ENCODE data around the gene RHOJ. TPM values are rescaled to one million over a fixed set of nuclear protein-coding genes. Genes with fewer than 3 reads are reported as not detected.

Gene RHOJ
- total RNA-seq, 1 donor from 2014 or later: 29.2 TPM

GRCh38 chr14:63205866-63206265, 1.6 kb downstream of the RHOJ start:
- TF ChIP-seq, protein P1, sequence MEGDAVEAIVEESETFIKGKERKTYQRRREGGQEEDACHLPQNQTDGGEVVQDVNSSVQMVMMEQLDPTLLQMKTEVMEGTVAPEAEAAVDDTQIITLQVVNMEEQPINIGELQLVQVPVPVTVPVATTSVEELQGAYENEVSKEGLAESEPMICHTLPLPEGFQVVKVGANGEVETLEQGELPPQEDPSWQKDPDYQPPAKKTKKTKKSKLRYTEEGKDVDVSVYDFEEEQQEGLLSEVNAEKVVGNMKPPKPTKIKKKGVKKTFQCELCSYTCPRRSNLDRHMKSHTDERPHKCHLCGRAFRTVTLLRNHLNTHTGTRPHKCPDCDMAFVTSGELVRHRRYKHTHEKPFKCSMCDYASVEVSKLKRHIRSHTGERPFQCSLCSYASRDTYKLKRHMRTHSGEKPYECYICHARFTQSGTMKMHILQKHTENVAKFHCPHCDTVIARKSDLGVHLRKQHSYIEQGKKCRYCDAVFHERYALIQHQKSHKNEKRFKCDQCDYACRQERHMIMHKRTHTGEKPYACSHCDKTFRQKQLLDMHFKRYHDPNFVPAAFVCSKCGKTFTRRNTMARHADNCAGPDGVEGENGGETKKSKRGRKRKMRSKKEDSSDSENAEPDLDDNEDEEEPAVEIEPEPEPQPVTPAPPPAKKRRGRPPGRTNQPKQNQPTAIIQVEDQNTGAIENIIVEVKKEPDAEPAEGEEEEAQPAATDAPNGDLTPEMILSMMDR (IDR thresholded peaks at IDR 0.05): no peak
- peaks cover 5% of the 10 kb centered on the region for H3K4me1 ChIP-seq
- no peaks in the 10 kb centered on the region for H3K27me3 ChIP-seq (ENCODE audit: low read depth)
- H3K4me3 ChIP-seq: peak overlapping the region; percentile 53
- peak overlapping the region; percentile 89 for H3K27ac ChIP-seq
- no peak for ATAC-seq
- no peaks in the 10 kb centered on the region for H3K36me3 ChIP-seq
- DNase-seq: no peak
- intact Hi-C loops (cut with DNase I): no loop called here
- H3K9me3 ChIP-seq: no peaks in the 10 kb centered on the region

DNA sequence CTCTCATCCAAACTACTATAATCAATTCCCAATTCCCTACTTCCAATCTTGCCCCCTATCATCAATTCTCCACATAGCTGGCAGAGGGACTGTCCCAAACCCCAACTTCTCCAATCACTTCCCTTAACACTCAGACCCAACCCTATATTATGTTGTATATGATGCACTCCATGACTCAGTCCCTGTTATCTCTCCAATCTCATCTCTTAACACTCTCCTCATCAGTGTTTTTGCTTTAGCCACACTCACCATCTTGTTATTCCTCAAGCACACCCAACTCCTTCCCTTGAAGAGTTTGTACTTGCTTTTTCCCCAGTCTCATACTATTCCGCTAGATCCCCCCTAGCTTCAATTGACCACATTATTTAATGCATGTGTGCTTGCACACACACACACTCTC, 4.9 kb downstream of the RHOJ start:
- H3K9me3 ChIP-seq: no peaks in the 10 kb centered on the region
- intact Hi-C loops (cut with DNase I): no loop called here
- no peaks in the 10 kb centered on the region for H3K4me1 ChIP-seq
- H3K36me3 ChIP-seq: no peaks in the 10 kb centered on the region
- TF ChIP-seq, protein P1 (IDR thresholded peaks at IDR 0.05): no peak
- no peak for ATAC-seq
- H3K27ac ChIP-seq: no peak overlapping the region
- DNase-seq: no peak
- no peak overlapping the region for H3K4me3 ChIP-seq
- no peaks in the 10 kb centered on the region for H3K27me3 ChIP-seq (ENCODE audit: low read depth)

GRCh38 chr14:63210812-63211211, 6.6 kb downstream of the RHOJ start:
- DNase-seq (no peak), ATAC-seq (no peak)
- Histone ChIP-seq H3K36me3 (no peaks in the 10 kb centered on the region), H3K4me1 (no peaks in the 10 kb centered on the region), H3K4me3 (no peak overlapping the region), H3K9me3 (no peaks in the 10 kb centered on the region), H3K27ac (no peak overlapping the region), H3K27me3 (ENCODE audit: low read depth) (no peaks in the 10 kb centered on the region)
- intact Hi-C loops (cut with DNase I): no loop called here
- TF ChIP-seq, protein P1 (IDR thresholded peaks at IDR 0.05): no peak

- Histone ChIP-seq H3K4me3 (no peak overlapping the region), H3K4me1 (no peaks in the 10 kb centered on the region), H3K9me3 (no peaks in the 10 kb centered on the region), H3K27ac (no peak overlapping the region), H3K36me3 (no peaks in the 10 kb centered on the region), H3K27me3 (ENCODE audit: low read depth) (no peaks in the 10 kb centered on the region)
- ATAC-seq (no peak), DNase-seq (no peak)
- intact Hi-C loops (cut with DNase I): no loop called here
- TF ChIP-seq, protein P1 (IDR thresholded peaks at IDR 0.05): no peak
Observed at GRCh38 chr14:63212209-63212608, 8.0 kb downstream of the RHOJ start.

GRCh38 chr14:63212776-63213500, 8.7 kb downstream of the RHOJ start:
- no peak for DNase-seq
- intact Hi-C loops (cut with DNase I): no loop called here
- Histone ChIP-seq H3K4me3 (no peak overlapping the region), H3K27me3 (ENCODE audit: low read depth) (no peaks in the 10 kb centered on the region), H3K9me3 (no peaks in the 10 kb centered on the region), H3K36me3 (no peaks in the 10 kb centered on the region), H3K4me1 (no peaks in the 10 kb centered on the region), H3K27ac (no peak overlapping the region)
- no peak for ATAC-seq
- TF ChIP-seq, protein P1 (IDR thresholded peaks at IDR 0.05): no peak

Measured in lower lobe of right lung (tissue), 2 donors.